ENCODE measurements around the gene SFXN3. TPM values are rescaled to one million over a fixed set of nuclear protein-coding genes. Genes with fewer than 3 reads are reported as not detected.

The SFXN3 gene
- total RNA-seq, 2 donors from 2014 or later = 14.7 to 22.0 TPM

DNA sequence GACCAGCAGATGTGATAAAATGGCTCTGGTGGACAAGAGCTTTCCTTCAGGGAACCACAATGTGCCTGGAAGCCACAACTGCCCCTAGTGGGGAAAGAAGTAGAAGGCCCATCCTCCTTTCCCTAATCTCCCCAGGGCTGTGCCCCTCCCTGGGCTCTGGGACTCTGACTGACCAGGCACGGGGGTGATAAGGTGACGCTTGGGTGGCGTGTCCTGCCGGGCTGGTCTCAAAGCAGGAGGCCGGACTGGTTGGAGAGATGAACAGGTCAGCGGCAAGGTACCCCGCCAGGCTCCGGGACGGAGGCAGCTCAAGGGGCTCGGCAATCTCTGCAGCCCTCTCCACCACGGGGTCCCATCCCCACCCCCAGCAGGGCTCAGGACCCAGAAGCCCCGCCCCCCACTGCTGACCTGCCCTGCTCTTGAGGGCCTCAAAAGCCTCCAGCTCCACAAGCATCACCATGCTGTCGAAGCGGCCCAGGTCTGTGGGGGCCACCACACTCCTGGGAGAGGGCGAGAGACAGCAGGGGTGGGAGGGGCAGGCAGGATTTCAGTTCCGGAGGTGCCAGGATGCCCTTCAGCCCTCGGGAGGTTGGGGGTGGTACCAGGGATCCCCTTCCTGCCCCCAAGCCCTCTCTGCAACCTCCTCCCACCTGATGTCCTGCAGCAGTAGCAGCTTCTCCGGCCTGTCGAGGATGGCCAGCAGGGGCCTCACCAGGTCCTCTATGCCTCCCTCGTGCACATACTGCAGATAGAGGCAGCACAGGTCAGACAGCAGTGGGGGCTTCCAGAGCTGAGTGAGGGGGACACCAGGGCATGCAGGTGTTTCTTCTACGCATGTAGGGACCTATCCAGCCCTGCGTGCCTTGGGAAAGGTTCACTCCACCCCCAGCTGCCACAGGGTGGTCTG is 19.3 kb upstream of the SFXN3 start:
- no peak for DNase-seq
- no peak for ATAC-seq
- intact Hi-C loops (cut with DNase I, micrococcal nuclease) = no loop called here

DNA sequence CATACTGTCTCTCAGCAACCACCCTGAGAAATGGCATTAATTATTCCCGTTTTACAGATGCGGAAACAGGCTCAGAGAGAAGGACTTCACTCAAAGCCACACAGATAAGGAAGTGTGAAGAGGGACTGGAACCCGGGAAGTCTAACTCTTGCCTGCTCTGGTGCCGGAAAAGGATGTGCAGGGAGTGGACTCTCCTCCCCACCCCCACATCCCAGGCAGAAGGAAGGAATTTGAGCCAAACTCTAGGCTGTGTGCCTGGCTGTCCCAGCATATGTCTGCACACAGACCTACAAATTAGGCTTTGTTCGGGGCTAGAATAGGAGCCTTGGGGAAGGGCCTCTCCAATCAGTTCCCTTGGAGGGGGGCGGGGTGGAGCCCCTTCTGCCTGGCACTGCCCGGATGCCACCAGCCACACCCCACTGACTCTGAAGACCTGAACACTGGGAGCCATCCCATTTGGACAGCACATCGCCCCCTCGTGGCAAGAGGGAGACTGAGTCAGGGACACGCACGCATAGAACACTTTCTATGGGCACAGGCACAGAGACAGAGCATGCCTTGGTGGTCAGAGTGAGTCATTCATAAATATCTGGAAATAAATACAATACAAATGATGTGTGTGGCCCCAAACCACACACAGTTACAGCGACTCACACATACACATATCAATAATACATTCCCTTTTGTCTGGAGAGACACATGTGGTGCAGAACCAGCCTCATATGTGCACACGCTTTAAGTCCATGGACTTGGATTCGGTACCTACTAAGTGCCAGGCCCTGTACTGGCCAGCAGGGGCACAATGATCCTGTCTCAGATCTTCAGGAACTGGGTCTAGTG is 18.3 kb upstream of the SFXN3 start:
- DNase-seq = peak; percentile 87 to 93
- intact Hi-C loops (cut with DNase I, micrococcal nuclease) = no loop called here
- ATAC-seq = peak; percentile 87

GRCh38 chr10:101013365-101013825 is 17.6 kb upstream of the SFXN3 start:
- no peak for ATAC-seq
- intact Hi-C loops (cut with DNase I, micrococcal nuclease) = no loop called here
- DNase-seq = no peak

GRCh38 chr10:101014230-101014884 is 16.7 kb upstream of the SFXN3 start:
- peak; percentile 64 for ATAC-seq

DNA sequence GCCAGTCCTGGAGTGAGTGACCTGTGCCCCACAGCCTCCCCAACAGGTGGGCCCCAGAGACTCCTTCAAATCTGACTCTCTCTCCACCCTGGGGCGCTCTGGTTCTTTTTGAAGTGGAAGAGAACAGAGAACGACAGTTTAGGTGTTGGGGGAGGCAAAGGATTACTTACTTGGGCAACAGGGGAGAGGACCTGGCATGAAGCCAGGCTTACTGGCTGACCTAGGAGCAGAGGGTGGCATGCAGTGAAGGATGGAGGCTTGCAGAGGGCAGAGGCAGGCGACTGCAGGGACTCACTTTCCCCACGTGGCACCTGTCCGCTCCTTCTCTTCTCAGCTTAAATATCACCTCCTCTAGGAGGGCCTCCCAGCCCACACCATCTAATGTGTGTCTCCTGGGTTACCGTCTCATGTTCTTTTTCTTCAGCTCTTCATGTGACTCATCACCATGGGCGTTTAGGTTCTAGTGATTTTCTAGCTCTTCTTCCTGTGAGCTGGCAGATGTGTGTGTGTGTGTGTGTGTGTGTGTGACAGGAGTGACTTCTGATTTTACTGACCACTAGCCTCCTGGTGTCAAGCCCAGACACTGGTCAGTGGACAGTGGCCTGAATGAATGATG is 16.0 kb upstream of the SFXN3 start:
- no peak for DNase-seq
- intact Hi-C loops (cut with DNase I, micrococcal nuclease) = no loop called here
- no peak for ATAC-seq

More at GRCh38 chr10:101014230-101014884, 16.7 kb upstream of the SFXN3 start:
- peak; percentile 69 to 91 for DNase-seq
- intact Hi-C loops (cut with DNase I, micrococcal nuclease) = no loop called here

GRCh38 chr10:101015582-101015973 is 15.5 kb upstream of the SFXN3 start:
- intact Hi-C loops (cut with DNase I, micrococcal nuclease) = no loop called here
- DNase-seq = no peak
- ATAC-seq = no peak

DNA sequence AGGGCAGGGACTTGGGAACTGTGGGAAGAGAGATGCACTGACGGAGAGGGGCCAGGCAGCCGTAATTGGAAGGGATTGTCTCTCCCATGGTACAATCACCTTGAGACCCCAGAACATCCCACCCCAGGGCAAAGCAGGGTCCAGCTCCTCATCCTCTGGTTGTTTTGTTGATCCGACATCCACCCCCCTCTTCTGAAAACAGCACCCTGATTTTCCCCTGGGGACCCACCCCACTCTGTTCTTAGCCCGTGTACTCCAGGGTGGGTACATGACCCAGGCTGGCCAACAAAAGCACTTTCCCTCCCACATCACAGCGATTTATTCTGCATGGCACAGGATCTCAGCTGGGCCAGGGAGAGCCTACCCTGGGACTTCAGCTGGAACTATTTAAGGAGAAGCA is 14.2 kb upstream of the SFXN3 start:
- ATAC-seq (no peak), DNase-seq (no peak)
- intact Hi-C loops (cut with DNase I, micrococcal nuclease) = no loop called here

DNA sequence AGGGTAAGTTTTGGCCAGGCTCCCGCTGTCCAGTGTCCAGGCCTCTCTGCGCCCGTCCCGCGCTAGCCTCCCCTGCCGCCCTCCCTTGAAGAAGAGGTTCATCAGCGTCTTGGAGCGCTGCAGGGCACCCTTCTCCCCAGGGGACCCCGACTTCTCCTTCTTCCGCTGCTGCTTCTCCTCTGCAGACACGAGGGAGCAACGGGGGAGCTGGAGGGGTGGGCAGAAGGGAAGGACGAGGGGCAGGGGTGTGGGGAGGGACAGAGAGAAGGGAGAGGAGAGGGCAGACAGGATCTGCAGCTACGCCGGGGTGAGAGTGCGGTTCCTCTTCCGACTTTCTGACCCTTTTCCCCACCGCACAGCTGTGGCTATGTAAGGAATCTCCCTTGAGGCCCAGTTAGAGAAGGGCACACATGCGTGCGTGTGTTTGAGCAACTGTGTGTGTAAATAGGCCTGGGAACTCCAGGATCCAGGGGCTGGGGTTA is 12.9 kb upstream of the SFXN3 start:
- DNase-seq (no peak), ATAC-seq (no peak)
- intact Hi-C loops (cut with DNase I, micrococcal nuclease) = no loop called here

- DNase-seq (peak; percentile 71 to 92), ATAC-seq (peak; percentile 81)
- intact Hi-C loops (cut with DNase I, micrococcal nuclease) = no loop called here
Measured at GRCh38 chr10:101018600-101019439, 12.2 kb upstream of the SFXN3 start.

DNA sequence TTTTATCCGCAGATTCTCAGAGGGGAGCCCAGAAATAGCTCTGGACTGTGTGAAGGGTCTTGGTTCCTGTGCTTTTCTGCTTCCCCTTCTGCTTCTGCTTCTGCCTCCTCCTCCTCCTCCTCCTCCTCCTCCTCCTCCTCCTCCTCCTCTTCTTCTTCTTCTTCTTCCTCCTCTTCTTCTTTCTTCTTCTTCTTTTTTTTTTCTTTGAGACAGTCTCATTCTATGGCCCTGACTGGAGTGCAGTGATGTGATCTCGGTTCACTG is 11.7 kb upstream of the SFXN3 start:
- ATAC-seq (no peak), DNase-seq (no peak)
- intact Hi-C loops (cut with DNase I, micrococcal nuclease) = no loop called here

DNA sequence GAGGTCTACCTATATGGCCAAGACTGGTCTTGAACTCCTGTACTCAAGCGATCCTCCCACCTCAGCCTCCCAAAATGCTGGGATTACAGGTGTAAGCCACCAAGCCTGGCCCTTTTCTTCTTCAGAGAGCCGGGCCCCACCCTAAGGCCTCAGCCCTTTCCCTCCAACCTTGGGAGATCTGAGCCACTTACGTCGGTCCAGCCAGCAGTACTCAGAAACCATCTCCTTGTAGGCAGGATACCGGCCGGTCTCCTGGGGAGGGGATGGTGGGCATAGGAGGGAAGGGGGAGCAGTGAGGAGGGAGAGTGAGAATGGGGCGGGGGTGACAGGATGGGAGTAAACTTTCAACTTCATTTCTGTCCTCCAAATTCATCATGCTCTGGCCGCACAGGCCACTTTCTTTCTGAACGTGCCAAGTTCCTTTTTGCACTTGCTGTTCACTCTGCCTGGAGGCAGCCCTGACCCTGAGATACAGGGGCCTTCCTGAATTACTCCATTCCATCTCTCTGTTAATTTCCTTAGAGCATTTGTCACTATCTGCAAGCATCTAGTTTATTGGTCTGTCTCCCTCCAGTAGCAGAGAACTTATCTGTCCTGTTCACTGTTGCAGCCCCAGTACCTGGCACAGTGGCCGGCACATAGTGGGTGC is 10.5 kb upstream of the SFXN3 start:
- intact Hi-C loops (cut with DNase I, micrococcal nuclease) = no loop called here
- DNase-seq = no peak
- no peak for ATAC-seq

- intact Hi-C loops (cut with DNase I, micrococcal nuclease) = no loop called here
- ATAC-seq (no peak), DNase-seq (no peak)
Measured at GRCh38 chr10:101021239-101021638, 9.8 kb upstream of the SFXN3 start.

DNA sequence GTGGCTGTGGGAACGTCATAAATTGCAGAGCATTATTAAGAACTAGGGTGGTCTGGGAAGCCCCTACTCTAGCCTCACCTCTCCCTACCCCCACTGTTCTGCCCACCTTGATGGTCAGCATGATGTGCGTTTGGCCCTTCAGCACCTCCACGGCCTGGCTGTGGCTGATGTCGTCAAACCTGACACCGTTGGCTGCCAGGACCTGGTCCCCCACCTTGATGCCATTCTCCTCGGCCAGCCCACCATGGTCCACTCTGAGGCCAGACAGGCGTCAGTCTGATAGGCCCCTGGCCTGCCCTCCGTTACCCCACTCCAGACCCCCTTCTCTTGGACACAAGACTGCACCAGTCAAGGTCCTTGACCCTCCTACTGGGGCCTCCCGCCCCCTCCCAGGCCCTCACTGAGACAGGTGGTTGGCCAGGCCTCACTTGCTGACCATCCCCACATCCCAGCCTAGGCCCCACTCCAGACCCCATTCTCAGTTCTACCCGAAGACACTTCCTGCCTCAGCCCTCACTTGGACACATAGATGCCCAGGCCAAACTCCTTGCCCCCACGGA is 9.3 kb upstream of the SFXN3 start:
- no peak for DNase-seq
- no peak for ATAC-seq
- intact Hi-C loops (cut with DNase I, micrococcal nuclease) = no loop called here

- ATAC-seq (no peak), DNase-seq (no peak)
- intact Hi-C loops (cut with DNase I, micrococcal nuclease) = no loop called here
Measured at GRCh38 chr10:101022967-101023705, 7.9 kb upstream of the SFXN3 start.

GRCh38 chr10:101027106-101027720 is 3.8 kb upstream of the SFXN3 start:
- intact Hi-C loops (cut with DNase I, micrococcal nuclease) = no loop called here
- no peak for DNase-seq
- ATAC-seq = no peak
